PC-9 (cell line): Measurements from ENCODE around the gene KIR2DL1. TPM values are rescaled to one million over a fixed set of nuclear protein-coding genes. Genes with fewer than 3 reads are reported as not detected.

Experiments
- total RNA-seq: library from RNA; stranded (reverse); gene quantifications from 2 replicates; pipeline ENCODE4 v1.2.3, GENCODE V29; 2021

KIR2DL1 gene
- total RNA-seq, 1 experiment from 2014 or later: not detected

Other genes starting within 250 kb of the KIR2DL1 start
- not detected in 2 replicates for gene LILRA2, start 196.0 kb upstream of the KIR2DL1 start, total RNA-seq
- not detected in 2 replicates for gene LILRA1, start 176.2 kb upstream of the KIR2DL1 start, total RNA-seq
- not detected in 2 replicates for gene LILRB1, start 139.3 kb upstream of the KIR2DL1 start, total RNA-seq
- gene LILRB4, start 106.8 kb upstream of the KIR2DL1 start, total RNA-seq: not detected in 2 replicates
- gene KIR3DL3, start 45.4 kb upstream of the KIR2DL1 start, total RNA-seq: not detected in 2 replicates
- gene KIR2DL3, start 31.3 kb upstream of the KIR2DL1 start, total RNA-seq: not detected in 2 replicates
- gene KIR2DL4, start 33.8 kb downstream of the KIR2DL1 start, total RNA-seq: not detected in 2 replicates
- not detected in 2 replicates for gene KIR3DL1, start 46.7 kb downstream of the KIR2DL1 start, total RNA-seq
- not detected in 2 replicates for gene KIR2DS4, start 62.9 kb downstream of the KIR2DL1 start, total RNA-seq
- gene KIR3DL2, start 80.7 kb downstream of the KIR2DL1 start, total RNA-seq: not detected in 2 replicates
- gene FCAR, start 104.4 kb downstream of the KIR2DL1 start, total RNA-seq: not detected in 2 replicates
- not detected in 2 replicates for gene NCR1, start 136.4 kb downstream of the KIR2DL1 start, total RNA-seq
- gene NLRP7, start 177.7 kb downstream of the KIR2DL1 start, total RNA-seq: 0.25 and 0.50 TPM in 2 replicates
- gene NLRP2, start 196.6 kb downstream of the KIR2DL1 start, total RNA-seq: 117 and 153 TPM in 2 replicates